Mucosa of stomach (tissue), 1 donor: ENCODE data around the gene GFOD1.

ENCODE experiments used
- H3K27me3 ChIP-seq: one replicate; pipeline ENCODE4 v1.7.0; 2013; ENCODE audit warnings: mild to moderate bottlenecking, low read length; ENCODE audit not compliant: control insufficient read depth, insufficient read depth
- H3K36me3 ChIP-seq: one replicate; pipeline ENCODE4 v1.7.0; 2013; ENCODE audit warnings: low read length; ENCODE audit not compliant: control insufficient read depth, insufficient read depth
- H3K4me1 ChIP-seq: one replicate; pipeline ENCODE4 v1.7.0; 2013; ENCODE audit warnings: mild to moderate bottlenecking, low read length; ENCODE audit not compliant: control insufficient read depth, insufficient read depth
- H3K4me3 ChIP-seq: one replicate; pipeline ENCODE4 v1.7.0; 2013; ENCODE audit warnings: low read length
- H3K9ac ChIP-seq: one replicate; pipeline ENCODE4 v1.7.0; 2013; ENCODE audit warnings: mild to moderate bottlenecking, low read length, moderate library complexity
- H3K9me3 ChIP-seq: one replicate; pipeline ENCODE4 v1.7.0; 2013; ENCODE audit warnings: mild to moderate bottlenecking, low read length, moderate library complexity; ENCODE audit not compliant: control insufficient read depth
- donor health status: Pancreatic carcinoma.

GFOD1 gene

DNA sequence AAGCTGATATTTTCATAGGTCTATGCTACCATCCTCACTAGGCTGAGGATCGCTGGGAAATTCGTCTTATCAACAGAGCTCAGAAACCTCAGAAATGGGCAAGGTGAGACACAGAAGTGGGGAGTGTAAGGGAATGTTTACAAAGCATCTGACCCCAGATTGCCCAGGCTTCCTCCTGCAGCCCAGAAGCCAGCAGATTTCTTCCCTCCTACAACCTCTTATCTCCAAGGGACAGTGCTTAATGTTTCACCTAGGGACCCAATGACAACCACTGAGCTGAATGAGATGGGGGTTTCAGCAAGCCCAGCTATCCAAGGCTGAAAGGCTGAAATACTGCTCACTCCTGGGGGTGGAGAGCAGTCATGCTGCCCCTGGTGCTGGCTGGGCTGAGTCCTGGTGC, 106.6 kb downstream of the GFOD1 start:
- H3K9me3 ChIP-seq: no peaks in the 10 kb centered on the region
- no peak overlapping the region for H3K4me3 ChIP-seq
- no peak overlapping the region for H3K9ac ChIP-seq
- H3K4me1 ChIP-seq: peaks cover 69% of the 10 kb centered on the region
- no peaks in the 10 kb centered on the region for H3K27me3 ChIP-seq
- H3K36me3 ChIP-seq: no peaks in the 10 kb centered on the region

DNA sequence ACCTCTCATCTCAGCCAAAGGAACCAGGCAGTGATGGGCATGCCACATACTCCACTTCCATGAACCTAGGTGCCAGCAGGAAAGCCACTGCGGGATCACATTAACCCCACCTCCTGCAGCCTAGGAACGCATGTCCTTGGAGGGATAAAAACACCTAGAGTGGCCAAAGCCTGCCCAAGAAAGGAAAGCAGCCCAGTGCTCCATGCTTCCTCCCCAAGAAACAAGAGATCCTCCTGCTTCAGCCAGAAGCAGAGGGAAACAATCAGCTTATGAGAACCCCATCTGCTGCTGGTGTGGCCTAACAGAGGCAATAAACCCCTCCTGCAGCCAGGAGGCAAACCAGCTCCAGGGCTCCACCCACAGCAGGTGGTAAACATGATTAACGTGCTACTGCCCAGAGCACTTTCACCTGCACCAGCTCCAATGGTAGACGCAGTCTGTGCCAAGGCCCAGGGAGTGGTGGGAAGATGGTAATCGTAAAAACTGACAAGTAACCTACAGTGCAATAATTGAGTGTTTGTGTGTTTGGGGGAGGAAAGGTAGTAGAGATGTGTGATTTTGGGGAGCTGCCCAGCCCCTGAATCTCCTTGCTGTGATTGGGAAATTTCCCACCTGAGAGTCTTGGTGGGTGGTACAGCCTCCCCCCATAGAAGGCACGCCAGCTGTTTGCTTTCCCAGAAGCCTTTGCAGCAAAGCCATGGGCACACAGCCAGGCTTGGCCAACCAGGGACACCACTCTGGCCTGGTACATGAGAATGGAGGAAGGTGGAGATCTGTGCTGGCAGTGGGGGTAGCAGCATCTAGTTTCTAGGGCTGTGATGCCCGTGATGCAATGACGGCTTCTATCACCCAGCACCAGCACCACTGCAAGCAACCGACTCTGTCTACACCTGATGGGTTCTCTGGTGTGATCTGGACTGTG, 108.5 kb downstream of the GFOD1 start:
- H3K4me1 ChIP-seq: peaks cover 52% of the 10 kb centered on the region
- no peak overlapping the region for H3K4me3 ChIP-seq
- H3K9me3 ChIP-seq: no peaks in the 10 kb centered on the region
- no peaks in the 10 kb centered on the region for H3K27me3 ChIP-seq
- no peak overlapping the region for H3K9ac ChIP-seq
- no peaks in the 10 kb centered on the region for H3K36me3 ChIP-seq

- H3K9ac ChIP-seq: no peak overlapping the region
- H3K36me3 ChIP-seq: no peaks in the 10 kb centered on the region
- no peak overlapping the region for H3K4me3 ChIP-seq
- peaks cover 45% of the 10 kb centered on the region for H3K4me1 ChIP-seq
- H3K27me3 ChIP-seq: no peaks in the 10 kb centered on the region
- no peaks in the 10 kb centered on the region for H3K9me3 ChIP-seq
These were observed 110.2 kb downstream of the GFOD1 start for GRCh38 chr6:13377054-13377758.

DNA sequence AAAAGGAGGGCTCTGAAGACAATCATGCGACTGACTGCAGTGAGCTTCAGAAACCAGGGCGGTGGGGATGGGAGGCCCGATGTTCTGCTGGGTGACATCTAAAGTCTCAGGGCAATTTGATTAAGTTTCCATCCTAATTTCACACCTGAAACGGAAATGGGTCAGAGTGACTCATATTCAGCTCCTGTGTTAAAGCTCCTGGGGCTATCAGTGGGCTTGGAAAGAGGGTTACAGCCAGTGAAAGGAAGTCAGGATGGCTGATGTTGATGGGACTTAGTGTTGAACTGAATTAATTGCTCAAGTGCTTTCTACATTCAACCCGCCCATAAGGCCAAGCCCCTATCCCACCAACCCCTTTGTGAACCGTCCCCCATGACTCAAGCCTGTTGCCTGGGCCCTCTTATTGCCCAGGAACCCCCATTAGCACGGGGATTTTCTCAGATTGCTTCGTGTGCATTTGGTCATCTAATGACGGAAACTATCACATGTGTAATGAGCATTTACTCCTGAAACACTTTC, 112.0 kb downstream of the GFOD1 start:
- Histone ChIP-seq H3K4me3 (no peak overlapping the region), H3K4me1 (peaks cover 28% of the 10 kb centered on the region), H3K9ac (no peak overlapping the region), H3K9me3 (no peaks in the 10 kb centered on the region), H3K27me3 (no peaks in the 10 kb centered on the region), H3K36me3 (no peaks in the 10 kb centered on the region)

DNA sequence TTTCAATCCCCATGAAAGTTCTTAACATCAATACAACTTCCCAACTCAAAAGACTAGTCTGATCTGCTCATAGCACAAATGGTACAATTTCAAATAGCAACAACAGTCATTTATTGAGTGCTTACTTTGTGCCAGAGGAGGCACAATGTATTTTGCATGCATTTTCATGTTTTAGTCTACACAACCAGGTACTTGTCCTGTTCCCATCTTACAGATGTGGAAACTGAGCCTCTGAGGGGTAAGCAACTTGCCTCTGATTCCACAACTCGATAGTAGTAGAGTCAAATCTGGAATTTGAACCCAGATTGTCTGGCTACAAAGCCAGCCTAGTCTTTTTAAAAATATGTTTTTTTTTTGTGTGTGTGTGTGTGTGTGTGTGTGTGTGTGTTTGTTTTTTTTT, 113.5 kb downstream of the GFOD1 start:
- H3K27me3 ChIP-seq: no peaks in the 10 kb centered on the region
- no peak overlapping the region for H3K4me3 ChIP-seq
- no peaks in the 10 kb centered on the region for H3K9me3 ChIP-seq
- H3K9ac ChIP-seq: no peak overlapping the region
- H3K36me3 ChIP-seq: no peaks in the 10 kb centered on the region
- peaks cover 13% of the 10 kb centered on the region for H3K4me1 ChIP-seq

- no peak overlapping the region for H3K9ac ChIP-seq
- no peaks in the 10 kb centered on the region for H3K27me3 ChIP-seq
- H3K9me3 ChIP-seq: no peaks in the 10 kb centered on the region
- no peak overlapping the region for H3K4me3 ChIP-seq
- H3K4me1 ChIP-seq: peaks cover 9% of the 10 kb centered on the region
- H3K36me3 ChIP-seq: no peaks in the 10 kb centered on the region
These were observed 113.9 kb downstream of the GFOD1 start for GRCh38 chr6:13373488-13373886.

- no peaks in the 10 kb centered on the region for H3K36me3 ChIP-seq
- no peaks in the 10 kb centered on the region for H3K27me3 ChIP-seq
- no peak overlapping the region for H3K4me3 ChIP-seq
- no peaks in the 10 kb centered on the region for H3K9me3 ChIP-seq
- H3K4me1 ChIP-seq: peaks cover 8% of the 10 kb centered on the region
- H3K9ac ChIP-seq: no peak overlapping the region
These were observed 114.5 kb downstream of the GFOD1 start for GRCh38 chr6:13372688-13373487.

- Histone ChIP-seq H3K9ac (no peak overlapping the region), H3K27me3 (no peaks in the 10 kb centered on the region), H3K4me3 (no peak overlapping the region), H3K4me1 (peaks cover 11% of the 10 kb centered on the region), H3K36me3 (no peaks in the 10 kb centered on the region), H3K9me3 (no peaks in the 10 kb centered on the region)
These were observed 115.3 kb downstream of the GFOD1 start for GRCh38 chr6:13372076-13372475.

DNA sequence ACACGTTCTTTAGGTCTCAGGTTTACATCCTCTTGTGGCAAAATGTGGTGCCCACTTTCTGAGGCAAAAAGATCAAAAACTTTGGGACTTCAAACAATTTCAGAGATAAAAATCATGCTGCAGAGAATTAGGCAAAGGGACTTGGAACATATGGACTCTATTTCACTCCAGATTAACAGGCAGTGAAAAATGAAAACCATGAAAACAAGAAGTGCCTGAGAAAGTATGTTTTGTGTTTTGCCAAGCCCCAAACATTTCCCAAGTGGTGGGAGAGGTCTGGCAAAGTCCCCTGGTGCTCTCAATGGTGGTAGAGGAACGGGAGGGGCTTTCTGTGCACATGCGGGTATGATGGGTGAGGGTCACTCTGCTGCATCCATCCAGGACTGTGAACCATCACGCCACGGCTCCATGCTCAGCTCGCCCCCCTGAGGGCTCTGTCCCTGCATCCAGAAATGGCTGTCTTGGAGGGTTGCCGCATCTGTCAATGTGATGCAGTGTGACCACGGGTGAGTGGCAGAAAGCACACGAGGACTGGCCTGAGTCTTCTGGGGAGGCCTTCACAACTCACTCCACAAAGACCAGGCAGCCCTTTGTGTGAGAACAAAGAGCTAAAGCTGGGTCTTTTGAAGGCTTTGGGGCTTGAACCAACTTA, 115.9 kb downstream of the GFOD1 start:
- Histone ChIP-seq H3K4me1 (peaks cover 11% of the 10 kb centered on the region), H3K9ac (no peak overlapping the region), H3K4me3 (no peak overlapping the region), H3K36me3 (no peaks in the 10 kb centered on the region), H3K9me3 (no peaks in the 10 kb centered on the region), H3K27me3 (no peaks in the 10 kb centered on the region)

GRCh38 chr6:13370623-13371022, 116.8 kb downstream of the GFOD1 start:
- H3K9me3 ChIP-seq: no peaks in the 10 kb centered on the region
- H3K27me3 ChIP-seq: no peaks in the 10 kb centered on the region
- H3K9ac ChIP-seq: no peak overlapping the region
- no peak overlapping the region for H3K4me3 ChIP-seq
- peaks cover 11% of the 10 kb centered on the region for H3K4me1 ChIP-seq
- H3K36me3 ChIP-seq: no peaks in the 10 kb centered on the region

DNA sequence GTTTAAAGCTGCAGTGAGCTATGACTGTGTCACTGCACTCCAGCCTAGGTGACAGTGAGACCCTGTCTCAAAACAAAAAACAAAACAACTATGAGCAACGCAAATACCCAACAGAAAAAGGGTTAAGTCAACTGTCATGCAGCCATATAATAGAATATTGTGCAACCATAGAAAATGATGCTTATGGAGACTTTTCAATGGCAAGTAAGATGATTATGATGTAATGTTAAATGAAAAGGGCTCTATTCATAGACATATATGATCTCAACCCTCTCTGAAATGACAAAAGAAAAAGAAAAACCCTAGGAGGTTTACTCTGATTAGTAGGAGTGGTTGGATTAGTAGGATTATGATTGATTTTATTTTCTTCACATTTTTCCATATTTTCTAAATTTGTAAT, 117.8 kb downstream of the GFOD1 start:
- H3K27me3 ChIP-seq: no peaks in the 10 kb centered on the region
- H3K36me3 ChIP-seq: no peaks in the 10 kb centered on the region
- H3K4me1 ChIP-seq: peaks cover 11% of the 10 kb centered on the region
- H3K4me3 ChIP-seq: no peak overlapping the region
- no peak overlapping the region for H3K9ac ChIP-seq
- H3K9me3 ChIP-seq: no peaks in the 10 kb centered on the region
